Measurements from ENCODE around the gene LRRC57.

The LRRC57 gene

DNA sequence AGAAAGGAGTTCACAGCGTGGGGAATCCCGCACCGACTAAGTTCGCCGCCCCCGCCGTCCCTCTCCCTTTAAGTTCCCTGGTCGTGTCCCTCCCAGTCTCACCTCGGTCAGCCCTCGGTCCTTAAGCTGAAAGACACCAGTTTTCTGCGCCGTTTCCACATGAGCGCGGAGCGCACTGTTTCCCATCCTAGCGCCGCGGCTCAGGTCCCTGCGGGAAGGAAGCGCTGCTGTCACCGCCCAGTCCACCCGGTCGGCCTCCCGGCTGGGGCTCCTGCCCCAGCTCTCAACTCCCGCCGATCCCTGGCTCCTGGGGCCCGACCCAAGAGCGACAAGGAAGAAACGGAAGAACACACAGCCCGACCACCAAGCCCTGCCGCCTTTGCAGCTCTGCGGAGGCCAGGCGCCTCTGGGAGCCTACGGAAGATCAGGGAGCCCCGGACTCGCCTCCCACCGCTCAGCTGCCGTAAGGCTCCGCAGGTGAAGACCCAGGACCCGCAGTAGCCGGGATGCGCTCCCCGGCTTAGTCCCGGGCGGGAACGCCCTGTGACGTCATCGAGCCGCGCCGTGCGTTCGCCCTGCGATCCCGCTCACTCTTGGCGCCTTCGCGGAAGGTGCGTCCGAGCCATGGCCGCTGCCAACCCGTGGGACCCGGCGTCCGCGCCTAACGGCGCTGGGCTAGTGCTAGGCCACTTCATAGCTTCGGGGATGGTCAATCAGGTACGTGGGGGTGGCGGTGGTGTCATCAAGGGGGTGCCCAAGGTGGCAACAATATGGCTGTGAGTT, at the start of gene LRRC57, which contains the start of gene HAUS2:
LRRC57 (minus strand) TSS at position 545 of the 783 bp plus-strand sequence; CDS start at position 186, 359 bp downstream.
HAUS2 (plus strand) TSS at position 590 of the 783 bp plus-strand sequence; CDS start at position 625, 35 bp downstream.
- FAIRE-seq, result peak; percentile 58
- TF ChIP-seq POLR2A (IDR thresholded peaks at IDR 0.05; ENCODE audit: low read depth, low read length), result peak; percentile 96

DNA sequence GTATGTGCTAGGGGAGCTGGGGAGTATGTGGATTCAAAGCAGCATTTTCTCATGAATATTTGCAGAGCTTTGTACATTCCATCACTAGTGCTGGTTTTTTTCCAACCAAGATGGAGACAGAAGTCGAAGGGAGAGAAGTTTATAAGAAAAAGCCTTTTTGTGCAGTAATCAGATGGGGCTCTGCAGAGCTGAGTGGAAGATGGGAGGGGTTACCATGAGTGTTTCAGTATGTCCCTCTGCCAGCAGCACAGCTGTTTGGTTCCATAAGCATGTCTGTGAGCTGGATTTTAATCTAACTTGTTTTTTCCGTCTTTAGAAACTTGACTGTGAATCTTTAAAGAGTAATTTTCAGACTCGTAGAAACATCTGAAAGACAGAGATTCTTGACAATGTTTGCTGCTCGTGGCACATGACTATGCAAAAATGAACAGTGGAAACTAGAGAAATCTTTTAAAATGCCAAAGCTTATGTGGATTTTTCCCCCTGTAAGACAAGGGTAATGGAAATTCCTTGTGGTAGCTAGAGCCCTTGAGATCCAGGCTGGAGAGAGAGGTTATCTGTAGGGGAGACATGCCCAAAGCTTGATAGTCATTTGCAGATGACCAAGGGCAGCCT, 47.1 kb upstream of the LRRC57 start:
- FAIRE-seq (no peak), DNase-seq (ENCODE audit: insufficient read length, low spot score) (no peak)

More for the DNA sequence above, at the start of gene LRRC57, which contains the start of gene HAUS2:
- DNase-seq (ENCODE audit: insufficient read length, low spot score), result peak; percentile 82

DNA sequence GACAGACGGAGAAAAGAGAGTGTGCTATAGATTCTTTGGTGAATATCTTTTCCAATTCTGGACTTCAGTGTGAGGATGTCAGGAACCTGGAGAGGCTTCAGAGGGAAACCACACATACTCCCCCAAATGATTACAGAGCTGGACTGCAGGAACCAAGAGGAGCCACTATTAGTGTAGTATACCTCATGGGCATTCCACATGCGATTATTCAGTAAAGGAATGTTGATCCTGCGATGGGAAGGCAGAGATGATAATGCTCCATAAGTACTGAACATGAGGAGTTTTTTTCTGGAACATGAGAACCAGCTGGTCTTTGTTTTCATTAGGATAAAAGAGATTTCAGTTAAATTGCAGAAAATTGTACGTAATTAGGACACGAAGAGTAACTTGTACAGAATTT, 45.5 kb upstream of the LRRC57 start:
- no peak for FAIRE-seq
- TF ChIP-seq POLR2A (IDR thresholded peaks at IDR 0.05; ENCODE audit: low read depth, low read length), result no peak

More for the DNA sequence above, 47.1 kb upstream of the LRRC57 start:
- TF ChIP-seq POLR2A (IDR thresholded peaks at IDR 0.05; ENCODE audit: low read depth, low read length), result no peak

DNA sequence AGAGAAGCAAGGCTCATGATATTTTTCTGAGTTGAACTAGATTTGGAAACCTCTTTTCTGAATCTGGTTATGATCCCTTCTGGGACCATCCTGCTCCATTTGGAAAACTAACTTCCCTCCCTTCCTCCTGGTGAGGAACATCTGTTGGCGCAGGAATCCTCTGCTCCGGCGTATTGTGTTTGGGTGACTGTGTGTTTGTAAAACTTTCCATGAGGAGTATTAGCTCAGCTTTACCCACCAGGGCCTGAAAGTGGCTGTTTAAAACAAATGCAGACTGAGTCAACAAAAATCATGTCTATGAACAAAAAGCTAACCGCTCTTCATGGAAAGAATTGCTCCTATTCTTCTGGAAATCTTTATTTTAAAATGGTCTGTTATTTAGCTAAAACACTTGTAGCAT, 44.5 kb upstream of the LRRC57 start:
- FAIRE-seq (no peak), DNase-seq (ENCODE audit: insufficient read length, low spot score) (no peak)
- no peak for TF ChIP-seq POLR2A (IDR thresholded peaks at IDR 0.05; ENCODE audit: low read depth, low read length)

More for the DNA sequence above, 45.5 kb upstream of the LRRC57 start:
- no peak for DNase-seq (ENCODE audit: insufficient read length, low spot score)

DNA sequence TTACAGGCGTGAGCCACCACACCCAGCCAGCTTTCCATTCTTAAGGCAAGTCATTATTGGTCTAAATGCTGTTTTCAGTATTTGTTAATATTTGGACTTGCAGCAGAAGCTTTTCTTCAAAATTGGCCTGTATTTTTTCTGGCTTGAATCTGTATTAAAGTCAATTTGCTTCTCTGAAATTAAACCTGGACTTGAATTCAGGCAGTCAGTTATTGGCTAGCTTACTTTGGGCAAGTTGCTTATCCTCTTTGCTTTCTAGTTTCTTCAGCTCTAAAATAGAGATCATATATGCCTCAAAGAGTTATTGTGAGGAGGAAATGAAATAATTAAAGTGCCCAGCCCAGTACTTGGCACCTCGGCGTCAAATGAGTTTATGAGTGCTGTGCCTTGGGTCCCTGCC, 44.1 kb upstream of the LRRC57 start:
- no peak for TF ChIP-seq POLR2A (IDR thresholded peaks at IDR 0.05; ENCODE audit: low read depth, low read length)
- DNase-seq (ENCODE audit: insufficient read length, low spot score), result no peak
- FAIRE-seq, result no peak

DNA sequence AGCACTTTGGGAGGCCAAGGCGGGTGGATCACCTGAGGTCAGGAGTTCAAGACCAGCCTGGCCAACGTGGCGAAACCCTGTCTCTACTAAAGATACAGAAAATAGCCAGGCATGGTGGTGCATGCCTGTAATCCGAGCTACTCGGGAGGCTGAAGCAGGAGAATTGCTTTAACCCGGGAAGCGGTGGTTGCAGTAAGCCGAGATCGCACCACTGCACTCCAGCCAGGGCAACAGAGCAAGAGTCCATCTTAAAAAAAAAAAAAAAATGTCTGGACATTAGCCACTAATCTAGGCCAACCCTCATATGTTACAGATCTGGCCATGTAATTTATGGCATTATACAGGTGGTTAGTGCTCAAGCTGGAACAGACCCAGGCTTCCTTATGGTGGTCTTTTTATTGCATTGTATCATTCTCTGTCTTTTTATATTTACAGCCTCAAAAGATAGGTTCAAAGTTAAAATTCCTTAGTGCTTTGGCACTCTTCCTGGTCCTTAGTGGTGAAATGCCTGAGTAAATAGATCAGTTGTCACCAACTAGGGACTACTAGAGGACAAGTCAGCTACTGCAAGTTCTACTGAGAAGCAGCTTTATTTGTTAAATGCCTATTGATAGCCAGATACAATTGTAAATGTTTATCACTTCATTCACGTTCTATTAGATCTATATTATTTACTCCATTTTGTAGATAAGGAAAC, 42.8 kb upstream of the LRRC57 start:
- FAIRE-seq, result no peak
- peak; percentile 40 for DNase-seq (ENCODE audit: insufficient read length, low spot score)
- TF ChIP-seq POLR2A (IDR thresholded peaks at IDR 0.05; ENCODE audit: low read depth, low read length), result no peak

DNA sequence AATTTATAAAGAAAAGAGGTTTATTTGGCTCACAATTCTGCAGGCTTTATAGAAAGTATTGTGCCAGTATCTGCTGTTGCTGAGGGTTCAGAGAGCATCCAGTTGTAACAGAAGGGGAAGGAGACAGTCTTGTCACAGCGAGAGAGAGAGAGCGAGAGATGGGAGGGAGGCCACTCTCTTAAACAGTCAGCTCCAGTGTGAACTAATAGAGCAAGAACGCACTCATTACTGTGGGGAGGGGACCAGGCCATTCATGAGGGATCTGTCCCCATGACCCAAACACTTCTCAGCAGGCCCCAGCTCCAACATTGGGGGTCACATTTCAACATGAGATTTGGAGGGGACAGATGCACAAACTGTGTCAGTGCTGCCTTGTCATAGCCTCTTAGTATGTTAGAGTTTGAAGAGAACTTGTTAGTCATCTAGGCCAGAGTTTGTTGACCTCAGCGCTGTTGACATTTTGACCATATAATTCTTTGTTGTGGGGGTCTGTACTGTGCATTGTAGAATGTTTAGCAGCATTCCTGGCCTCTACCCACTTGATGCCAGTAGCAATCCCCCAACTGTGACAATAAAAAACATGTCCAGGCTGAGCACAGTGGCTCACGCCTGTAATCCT, 42.1 kb upstream of the LRRC57 start:
- no peak for TF ChIP-seq POLR2A (IDR thresholded peaks at IDR 0.05; ENCODE audit: low read depth, low read length)
- no peak for FAIRE-seq
- no peak for DNase-seq (ENCODE audit: insufficient read length, low spot score)

DNA sequence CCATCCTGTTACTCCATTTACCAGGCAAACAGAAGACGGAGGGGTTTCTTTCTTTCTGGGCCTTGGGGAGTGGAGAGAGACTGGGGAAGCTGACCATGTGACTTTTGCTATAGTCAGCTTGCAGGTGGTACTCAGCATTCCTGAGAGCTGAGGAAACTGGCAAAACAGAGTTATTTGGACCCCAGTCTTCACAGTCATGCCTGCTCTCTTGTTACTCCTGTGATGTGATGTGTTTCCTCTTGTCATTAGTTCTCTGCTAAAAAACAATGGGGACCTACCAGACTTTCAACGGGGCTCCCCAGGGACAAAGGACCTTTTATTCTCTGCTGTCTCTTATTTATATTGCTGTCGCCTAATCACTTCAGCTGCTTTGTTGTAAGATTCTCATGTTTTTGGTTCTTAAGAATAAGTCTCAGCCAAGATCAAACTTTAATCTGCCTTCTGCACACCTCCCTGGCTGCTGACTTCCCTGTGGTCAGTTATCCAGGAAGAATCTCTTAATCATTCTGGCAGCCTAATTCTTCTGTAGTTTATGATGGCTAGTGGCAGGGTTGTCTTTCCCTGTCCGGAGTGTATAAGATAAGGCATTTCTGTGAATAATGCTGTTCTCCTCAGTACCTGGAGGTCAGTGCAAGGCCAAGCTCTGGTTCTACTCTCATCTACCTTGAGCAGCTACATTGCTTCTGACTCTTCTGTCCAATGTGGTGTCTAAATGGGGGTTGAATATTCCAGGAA, 35.6 kb upstream of the LRRC57 start:
- TF ChIP-seq POLR2A (IDR thresholded peaks at IDR 0.05; ENCODE audit: low read depth, low read length), result no peak
- FAIRE-seq (no peak), DNase-seq (ENCODE audit: insufficient read length, low spot score) (no peak)

DNA sequence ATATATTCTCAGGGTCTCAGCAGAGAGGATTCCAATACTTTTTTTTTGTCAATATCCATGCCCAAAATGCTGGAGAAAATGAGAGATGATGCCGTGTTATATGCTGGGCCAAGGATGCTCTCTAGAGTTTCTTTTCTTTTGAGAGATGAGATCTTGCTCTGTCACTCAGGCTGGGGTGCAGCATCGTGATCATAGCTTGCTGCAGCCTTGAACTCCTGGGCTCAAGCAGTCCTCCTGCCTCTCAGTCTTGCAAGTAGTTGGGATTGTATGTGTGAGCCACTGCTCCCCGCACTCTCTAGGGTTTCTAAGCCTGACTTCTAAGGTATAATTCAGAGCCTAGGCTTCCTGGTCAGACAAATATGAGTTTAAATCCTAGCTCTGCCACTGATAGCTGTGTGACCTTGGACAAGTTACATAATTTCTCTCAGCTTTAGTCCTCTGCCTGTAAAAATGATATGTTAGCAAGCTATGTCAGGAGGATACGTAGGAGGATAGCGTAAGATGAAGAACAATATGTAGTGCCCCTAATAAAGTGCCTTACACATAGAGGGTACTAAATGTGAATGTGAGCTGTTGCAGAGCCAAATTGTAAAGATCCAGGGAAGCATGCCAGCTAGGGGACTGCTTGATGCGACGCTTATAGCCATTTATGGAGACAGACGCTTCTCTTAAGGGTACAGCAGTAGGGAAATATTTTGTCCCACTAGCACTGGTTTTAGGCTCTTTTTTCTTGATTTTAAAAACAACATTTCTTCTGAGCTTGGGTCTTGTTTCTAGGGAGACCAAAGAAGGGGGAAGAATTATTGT, 34.2 kb upstream of the LRRC57 start:
- FAIRE-seq, result no peak
- no peak for DNase-seq (ENCODE audit: insufficient read length, low spot score)
- no peak for TF ChIP-seq POLR2A (IDR thresholded peaks at IDR 0.05; ENCODE audit: low read depth, low read length)

DNA sequence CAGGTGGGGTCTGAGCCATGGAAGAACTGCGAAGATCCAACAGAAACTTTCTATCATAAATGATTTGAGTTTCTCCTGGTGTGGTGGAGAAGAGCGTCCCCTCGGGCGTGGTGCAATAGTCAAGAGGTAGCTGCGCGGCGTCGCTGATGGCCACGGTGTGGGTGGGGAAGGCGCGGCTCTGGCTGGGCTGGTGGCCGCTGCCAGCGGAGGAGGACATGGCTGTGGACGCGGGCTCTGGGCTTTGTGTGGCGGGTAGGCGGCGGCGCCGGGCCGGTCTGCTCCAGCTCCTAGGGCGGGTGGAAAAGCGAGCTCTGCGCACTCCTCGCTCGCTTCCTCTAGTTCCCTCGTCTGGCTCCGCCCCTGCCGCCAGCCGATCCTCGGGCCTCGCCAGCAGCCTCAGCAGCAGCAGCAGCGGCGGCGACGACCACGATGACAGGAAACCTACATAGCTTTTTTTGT, 32.7 kb upstream of the LRRC57 start:
- no peak for FAIRE-seq
- TF ChIP-seq POLR2A (IDR thresholded peaks at IDR 0.05; ENCODE audit: low read depth, low read length), result no peak
- DNase-seq (ENCODE audit: insufficient read length, low spot score), result no peak

DNA sequence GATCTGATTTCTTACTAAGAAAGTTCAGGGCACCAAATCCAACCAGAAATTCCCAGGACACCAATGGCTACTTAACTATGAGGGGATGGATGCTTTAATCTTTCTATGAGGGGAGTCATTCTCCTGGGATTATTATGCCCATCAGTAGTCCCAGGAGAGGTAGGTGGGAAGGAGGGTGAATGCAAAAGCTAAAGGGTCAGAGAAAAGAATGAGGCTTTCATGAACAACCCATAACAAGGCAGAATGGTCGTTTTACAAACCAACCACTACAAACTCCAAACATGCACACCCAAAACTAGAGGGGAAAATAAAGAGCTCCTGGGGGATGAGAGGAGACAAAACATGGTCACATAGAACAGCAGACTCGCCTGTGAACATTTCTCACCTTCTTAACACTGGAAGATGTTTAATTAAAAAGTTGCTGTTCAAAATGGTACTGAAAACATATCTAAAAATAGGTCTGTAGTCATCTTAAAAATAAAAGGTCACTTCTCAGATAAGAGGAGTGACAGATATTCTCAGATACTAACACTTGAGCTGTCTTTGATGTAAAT, 30.5 kb upstream of the LRRC57 start:
- FAIRE-seq (no peak), DNase-seq (ENCODE audit: insufficient read length, low spot score) (no peak)
- TF ChIP-seq POLR2A (IDR thresholded peaks at IDR 0.05; ENCODE audit: low read depth, low read length), result no peak

DNA sequence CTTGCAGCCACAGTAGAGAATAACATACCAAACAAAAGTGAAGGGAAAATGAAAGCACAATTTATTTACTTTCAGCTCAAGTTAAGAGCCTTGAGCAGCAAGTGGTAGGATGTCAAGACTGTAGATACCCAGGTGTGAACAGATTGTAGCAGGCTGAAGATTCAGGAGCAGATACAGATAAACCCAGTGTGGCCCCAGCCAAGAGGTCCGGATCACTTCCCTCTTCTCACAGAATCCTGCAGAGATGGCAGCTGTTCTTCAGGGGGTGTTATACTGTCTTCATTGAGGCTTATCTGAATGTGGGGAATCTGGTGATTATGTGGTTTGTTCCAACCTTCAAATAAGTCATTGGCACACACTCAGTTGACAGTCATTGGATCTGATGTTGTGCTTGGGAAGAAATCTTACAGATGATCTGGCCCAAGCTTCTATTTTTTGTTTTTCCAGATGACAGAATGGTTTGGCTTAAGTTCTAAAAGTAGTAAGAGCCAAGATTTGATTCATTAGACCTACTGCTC, 29.0 kb upstream of the LRRC57 start:
- FAIRE-seq, result no peak
- no peak for DNase-seq (ENCODE audit: insufficient read length, low spot score)
- no peak for TF ChIP-seq POLR2A (IDR thresholded peaks at IDR 0.05; ENCODE audit: low read depth, low read length)
